Stimulated activated CD4-positive, alpha-beta T cell treated with anti-CD3 and anti-CD28 coated beads, Interleukin-4, amount 100 ng/mL, for 48 hours (primary cell): ENCODE measurements around the gene PDE6A.

Source experiments
- DNase-seq, 2 donors: peaks; one replicate each; pipeline ENCODE4 v3.0.0-alpha.2; 2020; ENCODE audit warnings: low read depth in 2 of 2

The PDE6A gene

DNA sequence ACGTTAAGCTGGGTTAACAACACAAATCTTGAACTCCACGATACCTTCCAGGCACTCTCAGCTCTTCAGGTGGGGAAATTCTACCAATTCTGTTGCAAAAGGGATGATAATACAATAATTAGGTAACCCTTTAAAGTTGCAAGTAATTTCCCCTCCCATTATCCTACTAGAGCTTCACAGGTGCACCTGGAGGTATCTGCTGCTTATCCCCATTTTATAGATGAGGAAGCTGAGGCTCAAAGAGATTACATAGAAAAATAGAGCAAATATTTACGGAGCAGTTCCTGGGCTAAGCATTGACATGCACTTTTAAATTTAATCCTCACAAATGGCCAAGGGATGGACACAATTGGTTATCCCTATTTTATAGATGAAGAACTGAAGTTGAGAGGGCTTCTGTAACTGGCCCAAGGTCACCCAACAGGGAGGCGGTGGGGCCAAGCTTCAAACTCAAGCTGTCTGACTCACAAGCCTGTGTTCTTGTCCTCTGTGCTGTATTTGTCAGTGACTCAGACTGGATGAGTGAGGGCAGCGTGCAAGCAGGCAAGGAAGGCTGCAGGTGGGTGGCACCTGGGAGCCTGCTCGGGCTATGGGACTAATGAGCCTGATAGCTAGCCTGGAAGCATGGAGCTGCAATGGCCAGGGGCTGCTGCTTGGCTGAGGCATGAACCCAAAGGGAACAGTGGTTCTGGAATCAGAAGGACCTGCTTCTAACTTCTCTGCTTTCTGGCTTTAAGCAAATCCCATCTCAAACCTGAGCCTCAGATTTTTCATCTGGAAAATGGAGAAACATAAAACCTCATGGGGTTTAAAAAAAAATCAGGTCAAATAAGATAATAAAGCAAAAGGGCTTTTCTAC, 105.5 kb downstream of the PDE6A start:
- DNase-seq = no peak

DNA sequence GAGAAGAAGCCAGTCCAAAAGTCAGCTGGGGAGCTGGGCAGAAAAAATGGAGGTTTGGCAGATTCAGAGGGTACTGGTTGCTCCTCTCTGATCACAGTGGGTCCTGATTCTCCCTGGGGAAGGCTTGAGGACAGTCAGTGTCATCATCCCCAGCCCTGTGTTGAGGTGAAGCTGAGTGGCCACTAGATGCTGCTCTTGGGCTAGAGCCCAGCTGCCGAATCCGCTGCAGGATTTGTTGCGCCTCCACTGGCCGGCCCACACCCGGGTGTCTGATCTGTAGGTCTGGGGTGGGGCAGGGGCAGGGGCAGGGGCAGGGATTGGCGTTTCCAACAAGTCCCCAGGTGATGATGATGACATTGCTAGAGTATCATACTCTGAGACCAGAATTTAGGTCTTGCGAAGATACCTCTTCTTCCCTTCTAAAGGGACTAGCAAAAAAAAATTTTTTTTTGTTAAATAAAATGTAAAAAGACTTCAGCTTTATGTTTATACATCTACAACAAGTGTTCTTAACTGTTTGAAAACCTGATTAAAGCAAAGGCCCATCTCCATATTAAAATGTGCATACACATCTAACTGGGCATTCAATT, 106.8 kb downstream of the PDE6A start:
- no peak for DNase-seq

DNA sequence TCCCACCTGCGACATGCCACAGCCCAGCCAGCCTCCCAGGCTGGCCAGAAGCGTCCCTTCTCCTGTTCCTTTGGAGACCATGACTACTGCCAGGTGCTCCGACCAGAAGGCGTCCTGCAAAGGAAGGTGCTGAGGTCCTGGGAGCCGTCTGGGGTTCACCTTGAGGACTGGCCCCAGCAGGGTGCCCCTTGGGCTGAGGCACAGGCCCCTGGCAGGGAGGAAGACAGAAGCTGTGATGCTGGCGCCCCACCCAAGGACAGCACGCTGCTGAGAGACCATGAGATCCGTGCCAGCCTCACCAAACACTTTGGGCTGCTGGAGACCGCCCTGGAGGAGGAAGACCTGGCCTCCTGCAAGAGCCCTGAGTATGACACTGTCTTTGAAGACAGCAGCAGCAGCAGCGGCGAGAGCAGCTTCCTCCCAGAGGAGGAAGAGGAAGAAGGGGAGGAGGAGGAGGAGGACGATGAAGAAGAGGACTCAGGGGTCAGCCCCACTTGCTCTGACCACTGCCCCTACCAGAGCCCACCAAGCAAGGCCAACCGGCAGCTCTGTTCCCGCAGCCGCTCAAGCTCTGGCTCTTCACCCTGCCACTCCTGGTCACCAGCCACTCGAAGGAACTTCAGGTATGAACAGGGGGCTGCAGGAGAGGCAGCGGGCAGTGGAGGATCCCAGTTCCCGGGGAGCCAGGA, 108.0 kb downstream of the PDE6A start:
- no peak for DNase-seq

DNA sequence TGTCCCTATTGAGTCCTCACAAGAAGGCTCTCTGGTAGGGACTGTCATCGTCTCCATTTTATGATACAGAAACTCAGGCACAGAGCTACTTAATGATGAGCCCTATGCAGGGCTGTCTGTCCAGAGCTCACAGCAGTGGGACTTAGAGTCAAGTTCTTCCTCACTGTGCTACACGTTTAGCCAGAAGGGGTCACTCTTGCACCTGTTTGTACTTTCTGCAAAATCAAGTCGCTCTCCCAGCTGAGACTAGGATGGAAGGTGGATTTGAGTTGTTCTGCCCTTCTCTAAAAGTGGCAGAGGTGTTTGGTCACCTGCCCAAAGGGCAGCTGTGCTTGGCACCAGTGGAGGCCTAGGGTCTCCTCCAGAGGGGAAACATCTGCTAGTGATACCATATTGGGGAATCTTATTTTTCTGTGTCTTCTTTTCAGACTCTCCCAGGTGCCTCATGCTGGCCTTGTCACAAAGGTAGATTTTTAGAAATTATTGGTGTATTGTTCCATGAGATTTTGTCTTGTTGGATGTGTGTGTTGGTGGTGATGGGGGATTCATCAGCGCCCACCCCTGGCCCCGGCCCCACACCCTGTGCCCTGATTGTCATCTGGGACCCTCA, 110.2 kb downstream of the PDE6A start:
- peak; percentile 31 to 32 for DNase-seq

DNA sequence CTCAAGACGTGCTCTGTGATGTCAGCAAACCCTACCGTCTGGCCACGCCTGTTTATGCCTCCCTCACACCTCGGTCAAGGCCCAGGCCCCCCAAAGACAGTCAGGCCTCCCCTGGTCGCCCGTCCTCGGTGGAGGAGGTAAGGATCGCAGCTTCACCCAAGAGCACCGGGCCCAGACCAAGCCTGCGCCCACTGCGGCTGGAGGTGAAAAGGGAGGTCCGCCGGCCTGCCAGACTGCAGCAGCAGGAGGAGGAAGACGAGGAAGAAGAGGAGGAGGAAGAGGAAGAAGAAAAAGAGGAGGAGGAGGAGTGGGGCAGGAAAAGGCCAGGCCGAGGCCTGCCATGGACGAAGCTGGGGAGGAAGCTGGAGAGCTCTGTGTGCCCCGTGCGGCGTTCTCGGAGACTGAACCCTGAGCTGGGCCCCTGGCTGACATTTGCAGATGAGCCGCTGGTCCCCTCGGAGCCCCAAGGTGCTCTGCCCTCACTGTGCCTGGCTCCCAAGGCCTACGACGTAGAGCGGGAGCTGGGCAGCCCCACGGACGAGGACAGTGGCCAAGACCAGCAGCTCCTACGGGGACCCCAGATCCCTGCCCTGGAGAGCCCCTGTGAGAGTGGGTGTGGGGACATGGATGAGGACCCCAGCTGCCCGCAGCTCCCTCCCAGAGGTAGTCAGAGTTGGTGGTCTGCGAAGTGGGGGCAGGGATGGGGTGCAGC, 111.3 kb downstream of the PDE6A start:
- DNase-seq = no peak

DNA sequence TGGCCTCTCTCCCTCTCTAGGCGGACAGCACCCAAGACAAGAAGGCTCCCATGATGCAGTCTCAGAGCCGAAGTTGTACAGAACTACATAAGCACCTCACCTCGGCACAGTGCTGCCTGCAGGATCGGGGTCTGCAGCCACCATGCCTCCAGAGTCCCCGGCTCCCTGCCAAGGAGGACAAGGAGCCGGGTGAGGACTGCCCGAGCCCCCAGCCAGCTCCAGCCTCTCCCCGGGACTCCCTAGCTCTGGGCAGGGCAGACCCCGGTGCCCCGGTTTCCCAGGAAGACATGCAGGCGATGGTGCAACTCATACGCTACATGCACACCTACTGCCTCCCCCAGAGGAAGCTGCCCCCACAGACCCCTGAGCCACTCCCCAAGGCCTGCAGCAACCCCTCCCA, 112.0 kb downstream of the PDE6A start:
- no peak for DNase-seq

DNA sequence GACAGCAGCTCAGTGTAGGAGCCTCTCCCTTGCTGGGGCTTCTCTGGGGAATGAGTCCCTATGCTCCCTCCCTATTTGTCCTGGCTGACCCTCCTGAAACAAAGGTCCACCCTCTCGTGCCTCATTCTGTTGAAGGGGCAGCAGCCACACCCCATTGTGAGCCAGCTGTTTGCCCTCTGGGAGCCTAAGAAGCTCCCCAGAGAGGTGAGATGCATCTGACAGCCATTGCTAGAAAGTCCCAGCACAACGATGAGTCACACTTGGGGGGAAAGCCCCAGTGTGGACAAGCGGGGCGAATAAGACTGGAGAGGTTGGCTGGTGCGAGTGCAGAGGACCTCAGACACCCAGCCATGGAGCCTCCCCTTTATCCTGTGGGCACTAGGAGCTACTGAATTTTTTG, 113.1 kb downstream of the PDE6A start:
- DNase-seq = peak; percentile 15 to 50

DNA sequence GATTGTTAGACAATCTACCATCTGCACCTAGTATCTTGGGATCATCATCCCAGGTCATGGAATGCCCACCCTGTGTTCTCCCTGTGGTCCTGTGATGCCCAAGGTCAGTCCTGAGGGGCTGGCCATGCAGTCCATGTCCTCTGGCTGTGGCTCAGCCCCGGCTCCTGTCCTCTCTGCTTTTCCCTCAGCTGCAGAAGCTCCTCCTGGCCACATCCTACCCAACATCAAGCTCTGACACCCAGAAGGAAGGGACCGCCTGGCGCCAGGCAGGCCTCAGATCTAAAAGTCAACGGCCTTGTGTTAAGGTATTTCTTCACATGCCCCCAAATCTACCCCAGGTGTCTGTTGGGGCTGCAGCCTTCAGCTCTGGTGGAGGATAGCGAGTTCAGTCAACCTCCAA, 114.0 kb downstream of the PDE6A start:
- DNase-seq = no peak

DNA sequence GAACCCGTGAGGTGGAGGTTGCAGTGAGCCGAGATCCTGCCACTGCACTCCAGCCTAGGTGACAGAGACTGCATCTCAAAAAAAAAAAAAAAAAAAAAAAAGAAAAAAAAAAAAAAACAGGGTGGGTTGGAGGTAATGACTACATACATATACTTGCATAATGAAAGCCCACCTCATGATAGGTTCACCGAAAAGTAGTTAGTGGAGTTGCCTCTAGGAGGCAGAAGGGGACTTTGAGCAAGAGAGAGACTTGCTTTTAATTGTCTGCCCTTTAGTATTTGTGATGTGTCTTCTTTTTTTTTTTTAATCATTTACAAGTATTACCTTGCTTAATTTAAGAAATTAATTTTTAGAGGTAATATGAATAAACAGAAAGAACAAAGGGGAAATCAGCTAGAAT, 114.6 kb downstream of the PDE6A start:
- no peak for DNase-seq

DNA sequence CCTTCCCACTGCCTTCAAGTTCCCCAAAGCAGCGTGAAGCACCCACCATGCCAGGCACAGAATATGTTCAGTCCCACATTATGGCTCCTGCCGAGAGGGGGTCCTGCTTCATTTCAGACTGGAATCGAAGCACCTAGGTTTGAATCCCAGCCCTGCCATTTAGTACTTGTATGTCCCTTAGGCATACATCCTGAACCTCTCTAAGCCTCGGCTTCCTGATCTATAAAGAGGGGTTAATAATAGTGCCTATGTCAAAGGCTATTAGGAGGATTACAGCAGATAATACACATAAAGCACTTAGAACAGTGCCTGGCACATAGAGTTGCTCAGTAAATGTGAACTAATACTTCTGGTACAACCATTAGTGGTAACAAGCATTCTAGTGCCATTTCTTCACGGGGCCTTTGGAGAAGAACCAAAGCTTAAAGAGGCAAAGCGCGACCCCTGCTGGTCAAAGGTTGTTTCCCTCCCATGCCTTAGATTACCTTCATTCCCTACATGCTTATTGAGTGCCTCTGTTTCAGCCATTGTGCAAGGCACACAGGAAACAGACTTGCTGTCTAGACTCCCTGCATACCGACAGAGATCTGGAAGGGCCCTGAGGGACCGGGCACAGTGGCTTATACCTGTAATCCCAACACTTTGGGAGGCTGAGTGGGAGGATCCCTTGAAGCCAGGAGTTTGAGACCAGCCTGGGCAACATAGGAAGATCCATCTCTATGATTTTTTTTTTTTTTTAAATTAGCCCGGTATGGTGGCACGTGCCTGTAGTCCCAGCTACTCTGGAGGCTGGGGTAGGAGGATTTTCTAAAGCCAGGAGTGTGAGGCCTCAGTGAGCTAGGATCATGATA, 116.2 kb downstream of the PDE6A start:
- peak; percentile 75 to 88 for DNase-seq

DNA sequence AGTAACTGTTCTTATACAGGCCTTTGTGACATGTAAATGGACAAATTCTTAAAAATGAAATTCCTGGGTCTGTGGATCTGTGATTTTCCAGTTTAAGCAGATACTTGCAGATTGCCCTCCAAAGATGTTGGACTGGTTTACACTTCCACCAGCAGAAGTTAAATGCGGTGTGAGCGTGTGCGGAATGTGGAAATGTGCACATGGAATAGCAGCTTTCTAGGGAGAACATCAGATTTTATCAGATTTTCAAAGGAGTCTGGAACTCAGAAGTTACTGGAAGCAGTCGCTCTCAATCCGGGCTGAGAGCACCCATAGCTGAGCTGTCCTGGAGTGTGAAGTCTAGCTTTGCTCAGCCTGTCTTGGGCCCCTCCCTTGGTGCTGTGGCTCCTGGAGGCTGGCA, 117.0 kb downstream of the PDE6A start:
- no peak for DNase-seq

DNA sequence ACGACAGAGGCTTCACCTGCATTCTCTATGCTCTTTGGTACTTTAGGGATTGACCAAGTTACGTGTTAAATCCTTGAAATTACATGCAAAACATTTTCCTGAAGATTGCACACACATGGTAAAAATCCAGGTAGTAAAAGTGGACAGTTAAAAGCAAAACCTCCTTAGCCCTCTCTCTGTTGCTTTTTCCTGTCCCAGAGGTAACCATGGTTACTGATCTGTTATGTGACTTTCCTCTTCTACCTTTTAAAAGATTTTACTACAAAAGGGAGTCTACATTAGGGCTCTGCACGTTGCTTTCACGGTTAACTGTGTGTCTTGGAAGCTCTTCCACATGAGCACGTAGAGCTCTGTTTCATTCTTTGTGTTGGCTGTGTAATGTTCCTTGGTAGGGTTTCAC, 117.5 kb downstream of the PDE6A start:
- DNase-seq = no peak

DNA sequence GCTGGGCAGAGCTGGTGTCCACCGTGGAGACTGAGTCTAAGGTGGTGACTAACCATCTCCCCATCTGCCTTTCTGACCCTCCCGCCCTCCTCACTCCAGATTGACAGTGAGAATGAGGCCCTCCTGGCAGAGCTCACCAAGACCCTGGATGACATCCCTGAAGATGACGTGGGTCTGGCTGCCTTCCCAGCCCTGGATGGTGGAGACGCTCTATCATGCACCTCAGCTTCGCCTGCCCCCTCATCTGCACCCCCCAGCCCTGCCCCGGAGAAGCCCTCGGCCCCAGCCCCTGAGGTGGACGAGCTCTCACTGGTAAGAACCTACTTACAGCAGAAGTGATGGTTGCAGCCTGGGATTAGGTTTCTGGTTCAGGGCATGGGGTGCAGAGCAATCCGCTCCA, 118.0 kb downstream of the PDE6A start:
- DNase-seq = no peak

DNA sequence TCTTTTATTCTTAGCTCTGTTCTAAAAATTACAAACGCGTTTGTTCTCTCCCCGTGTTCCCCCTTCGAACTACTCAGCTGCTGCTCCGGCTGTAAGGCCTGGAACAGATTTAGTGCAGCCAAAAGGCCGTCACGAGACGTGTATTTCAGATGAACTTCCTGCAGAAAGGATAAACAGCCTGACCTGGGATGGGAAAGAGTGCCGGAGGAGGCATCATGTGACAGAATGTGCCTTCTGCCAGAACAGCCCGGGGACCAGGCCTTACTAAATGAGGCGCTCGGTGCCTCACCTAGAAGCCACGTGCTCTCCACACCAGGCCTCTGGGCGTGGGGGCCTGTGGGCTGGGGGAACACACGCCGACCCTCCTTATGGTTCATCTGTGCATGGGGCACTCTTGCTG, 119.7 kb downstream of the PDE6A start:
- no peak for DNase-seq

DNA sequence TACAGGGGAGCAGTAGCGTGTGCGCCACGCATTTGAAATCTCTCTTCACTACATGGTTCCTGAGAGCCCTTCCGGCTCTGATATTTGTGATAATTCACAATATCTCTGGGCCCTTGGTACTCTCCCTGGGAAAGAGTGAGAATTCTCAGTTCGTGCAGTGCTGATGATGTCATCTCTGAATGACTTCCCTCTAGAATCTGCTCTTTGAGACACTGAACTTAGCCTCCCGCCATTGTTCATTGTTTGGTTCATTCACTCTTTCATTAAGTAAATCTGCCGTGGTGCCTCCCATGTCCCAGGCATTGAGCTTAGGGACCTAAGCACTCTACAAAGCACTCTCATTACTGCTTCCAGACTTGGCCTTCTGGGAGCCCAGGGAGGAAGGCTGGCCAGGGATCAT, 120.5 kb downstream of the PDE6A start:
- DNase-seq = no peak

DNA sequence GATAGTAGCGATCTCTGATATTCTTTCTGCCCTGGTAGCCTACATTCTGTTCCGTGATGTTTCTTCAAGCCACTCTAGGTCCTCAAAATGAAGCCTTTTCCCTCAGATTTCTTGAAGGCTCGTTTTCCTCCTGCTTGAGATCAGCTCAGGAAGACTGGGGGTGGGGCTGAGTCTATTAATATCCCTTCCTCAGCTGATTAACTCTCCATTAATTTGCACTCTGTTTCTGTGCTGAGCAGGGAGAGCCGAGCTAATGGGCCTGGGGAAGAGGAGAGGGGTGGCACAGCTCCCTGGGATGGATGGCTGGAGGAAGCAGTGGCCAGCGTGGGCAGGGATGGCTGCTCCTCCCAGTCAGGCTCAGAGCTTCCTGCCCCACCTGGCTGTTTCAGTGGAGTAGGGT, 121.2 kb downstream of the PDE6A start:
- DNase-seq = no peak

DNA sequence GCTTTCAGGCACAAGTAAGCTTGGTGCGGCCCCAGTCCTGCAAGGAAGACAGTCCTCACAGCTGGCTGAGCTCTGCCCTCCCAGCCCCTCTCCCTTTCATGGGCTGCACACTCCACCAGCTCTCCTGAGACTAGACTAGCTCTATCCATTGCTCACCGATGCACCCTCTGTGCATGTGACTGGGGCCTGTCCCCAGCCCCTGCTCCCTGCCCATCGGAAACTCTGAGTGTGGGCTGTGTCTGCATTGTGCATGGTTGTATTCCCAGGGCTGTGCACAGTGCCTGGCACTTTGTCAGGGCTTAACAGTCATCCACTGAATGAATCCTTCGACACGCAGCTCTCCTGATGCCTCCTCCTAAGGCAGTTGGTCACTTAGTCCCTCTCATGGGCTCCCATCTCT, 122.3 kb downstream of the PDE6A start:
- DNase-seq = no peak

DNA sequence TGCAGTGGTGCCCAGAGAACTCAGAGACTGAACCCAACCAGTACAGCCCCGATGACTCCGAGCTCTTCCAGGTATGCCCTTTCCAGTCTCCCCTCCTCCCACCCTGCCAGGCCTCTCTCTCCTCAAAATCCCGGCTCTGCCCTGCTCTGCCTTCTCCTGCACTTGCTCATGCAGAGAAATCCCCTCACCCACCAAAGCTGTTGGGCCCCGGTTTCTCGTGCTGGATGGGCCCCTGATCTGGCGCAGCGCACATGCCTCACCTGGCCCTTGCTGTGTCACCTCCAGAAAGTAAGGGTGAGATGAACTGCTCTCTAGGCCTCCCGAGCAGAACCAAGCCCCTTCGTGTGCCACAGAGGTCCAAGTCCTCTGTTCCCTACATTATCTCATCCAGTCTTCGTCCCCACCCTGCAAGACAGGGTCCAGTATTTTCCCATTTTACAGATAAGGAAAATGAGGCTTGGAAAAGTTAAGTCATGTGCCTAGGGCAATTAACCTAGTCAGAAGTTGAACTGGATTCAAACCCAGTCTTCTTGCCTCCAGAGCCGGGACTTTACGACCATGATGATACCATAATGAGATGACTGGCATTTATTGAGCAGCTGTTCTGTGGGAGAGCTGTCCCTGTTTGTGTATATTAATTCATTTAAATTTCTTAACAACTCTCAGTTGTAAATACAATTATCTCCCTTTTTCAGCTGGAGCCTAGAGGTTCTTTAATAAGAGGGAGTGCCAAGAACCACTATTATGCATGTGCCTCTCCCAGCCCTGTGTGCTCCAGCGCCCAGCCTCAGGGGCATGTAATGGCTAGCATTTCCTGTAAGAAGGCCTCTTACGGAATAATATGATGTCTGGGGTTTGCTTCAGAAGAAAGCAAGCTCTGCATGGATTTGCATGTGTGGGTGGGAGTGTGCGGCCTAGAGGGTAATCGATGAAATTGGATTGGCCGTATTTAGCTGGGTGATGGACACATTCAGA, 123.8 kb downstream of the PDE6A start:
- DNase-seq = no peak

DNA sequence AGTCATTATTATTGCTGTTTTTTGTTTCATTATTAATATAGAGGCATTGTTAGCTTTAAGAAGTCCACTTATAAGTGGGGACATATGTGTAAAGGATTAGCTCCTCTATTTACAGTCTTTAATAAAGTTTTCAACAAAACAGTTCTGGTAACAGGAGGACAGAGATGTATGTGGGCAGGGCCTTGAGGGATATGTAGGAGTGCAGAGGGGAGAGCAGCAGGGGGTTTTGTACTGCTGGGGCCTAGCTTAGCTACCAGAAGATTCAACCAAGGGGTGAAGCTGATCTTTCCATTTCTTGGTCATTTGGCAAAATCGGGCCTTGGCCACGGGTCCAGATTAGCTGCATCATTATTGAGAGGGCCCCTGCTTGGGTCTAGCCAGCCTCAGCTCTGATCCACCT, 124.6 kb downstream of the PDE6A start:
- DNase-seq = no peak

DNA sequence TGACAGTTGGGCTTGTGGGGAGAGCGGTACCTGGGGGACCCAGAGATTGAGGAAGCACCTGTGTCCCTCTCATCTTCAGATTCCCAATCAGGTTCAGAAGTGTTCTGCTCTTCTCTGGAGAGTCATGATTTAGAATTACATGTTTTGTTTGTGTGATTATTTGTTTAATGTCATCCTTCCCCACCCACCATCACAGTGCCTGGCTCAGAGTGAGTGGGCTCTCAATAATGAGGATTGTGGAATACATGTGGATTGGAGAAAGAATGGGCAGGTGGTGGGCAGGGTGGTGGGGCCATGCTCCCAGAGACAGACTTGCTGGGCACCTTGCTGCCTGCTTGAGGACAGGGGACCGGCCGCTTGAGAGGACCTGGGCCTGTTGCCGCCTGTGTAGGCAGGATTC, 126.5 kb downstream of the PDE6A start:
- no peak for DNase-seq
